Left ventricle myocardium superior (tissue), 1 donor: ENCODE results near the gene KAT5. TPM values are rescaled to one million over a fixed set of nuclear protein-coding genes. Genes with fewer than 3 reads are reported as not detected.
"Not testable (repeated sequence)": the region's sequence is repeated elsewhere in the genome, so short reads cannot be mapped to it uniquely, and the experiment has no call there.

Experiments used
- ATAC-seq: fragments of 200-7000 bp; cut with Tn5 transposase; one replicate; pipeline ENCODE4 v1.9.1; 2020; ENCODE audit warnings: mild to moderate bottlenecking, moderate library complexity
- DNase-seq: peaks from one replicate; pipeline ENCODE4 v3.0.0-alpha.2; 2020
- intact Hi-C: fragments of 100-400 bp; cut with micrococcal nuclease; formaldehyde crosslinking; loops from one replicate; pipeline ENCODE4 v1.11.0; 2022
- total RNA-seq: library from RNA; stranded (reverse); fragmentation: NEBNext Ultra II Directional; extraction: Animal tissue kit (Norgen Biotek cat#: 25700); gene quantifications from one replicate; pipeline ENCODE4 v1.2.1, GENCODE V29; 2021
- donor health status: DM: no; HTN: yes; CAD: no; lungs with severe emphysema.

The KAT5 gene
- total RNA-seq, 1 donor from 2014 or later, result 50.1 TPM

DNA sequence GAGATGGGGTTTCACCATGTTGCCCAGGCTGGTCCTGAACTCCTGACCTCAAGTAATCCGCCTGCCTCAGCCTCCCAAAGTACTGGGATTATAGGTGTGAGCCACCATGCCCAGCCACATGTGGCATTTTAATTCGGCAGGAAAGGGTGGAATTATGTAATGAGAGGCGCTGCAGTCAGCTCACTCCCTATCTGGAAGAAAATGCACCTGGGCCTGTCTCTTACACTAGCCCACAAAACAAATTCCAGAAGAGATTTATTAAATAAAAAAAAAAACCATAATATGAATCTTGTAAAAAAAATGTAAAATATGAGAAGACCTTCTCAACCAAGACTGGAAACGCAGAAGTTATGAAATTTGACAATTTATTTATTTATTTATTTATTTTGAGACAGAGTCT is 8.2 kb upstream of the KAT5 start:
- ATAC-seq (no peak), DNase-seq (no peak)
- intact Hi-C loops, result loop anchor here (10.0 kb wide), 1 partner anchor 121 kb away; no protein-coding TSS in a partner anchor

DNA sequence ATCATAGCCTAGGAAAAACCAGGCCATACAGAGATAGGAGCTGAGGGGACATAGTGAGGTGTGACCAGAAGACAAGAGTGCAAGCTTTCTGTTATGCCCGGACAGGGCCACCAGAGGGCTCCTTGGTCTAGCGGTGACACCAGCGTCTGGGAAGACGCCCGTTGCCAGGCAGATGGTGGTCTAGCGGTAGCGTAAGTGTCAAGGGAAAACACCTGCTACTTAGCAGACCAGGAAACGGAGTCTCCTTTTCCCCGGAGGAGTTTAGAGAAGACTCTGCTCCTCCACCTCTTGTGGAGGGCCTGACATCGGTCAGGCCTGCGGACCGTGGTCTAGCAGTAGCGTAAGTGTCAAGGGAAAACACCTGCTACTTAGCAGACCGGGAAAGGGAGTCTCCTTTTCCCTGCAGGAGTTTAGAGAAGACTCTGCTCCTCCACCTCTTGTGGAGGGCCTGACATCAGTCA is 5.7 kb upstream of the KAT5 start:
- intact Hi-C loops, result loop anchor here (10.0 kb wide), 1 partner anchor 118 kb away; no protein-coding TSS in a partner anchor
- DNase-seq, result peak; percentile 86
- ATAC-seq, result not testable (repeated sequence)

DNA sequence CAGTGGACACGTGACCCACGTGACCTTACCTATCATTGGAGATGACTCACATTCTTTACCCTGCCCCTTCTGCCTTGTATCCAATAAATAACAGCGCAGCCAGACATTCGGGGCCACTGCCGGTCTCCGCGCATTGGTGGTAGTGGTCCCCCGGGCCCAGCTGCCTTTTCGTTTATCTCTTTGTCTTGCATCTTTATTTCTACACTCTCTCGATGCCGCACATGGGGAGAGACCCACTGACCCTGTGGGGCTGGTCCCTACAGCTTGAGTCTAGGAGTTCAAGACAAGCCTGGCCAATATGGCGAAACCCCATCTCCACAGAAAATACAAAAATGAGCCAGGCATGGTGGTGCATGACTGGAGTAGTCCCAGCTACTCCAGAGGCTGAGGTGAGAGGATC is 5.0 kb upstream of the KAT5 start:
- ATAC-seq, DNase-seq: not testable (repeated sequence)
- intact Hi-C loops, result loop anchor here (10.0 kb wide), 1 partner anchor 118 kb away; no protein-coding TSS in a partner anchor

DNA sequence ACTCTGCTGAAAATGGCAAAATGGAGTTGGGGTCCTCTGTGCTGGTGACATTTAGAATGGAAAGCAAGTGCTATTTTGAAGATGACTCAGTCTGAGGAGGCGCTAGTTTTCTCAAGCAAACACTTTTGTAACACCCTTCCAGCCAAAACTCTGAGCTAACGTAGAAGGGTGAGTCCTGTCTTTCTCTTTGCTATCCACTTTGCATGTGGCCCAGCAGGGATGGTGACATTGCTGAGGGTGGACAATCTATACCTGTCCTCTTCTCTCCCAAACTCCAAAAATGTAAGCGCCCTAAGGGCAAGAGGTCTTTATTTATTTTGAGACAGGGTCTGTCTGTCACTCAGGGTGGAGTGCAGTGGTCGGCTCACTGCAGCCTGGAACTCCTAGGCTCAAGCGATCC is 3.6 kb upstream of the KAT5 start:
- ATAC-seq, result no peak
- intact Hi-C loops, result loop anchor here (10.0 kb wide), 1 partner anchor 116 kb away; no protein-coding TSS in a partner anchor
- DNase-seq, result no peak

DNA sequence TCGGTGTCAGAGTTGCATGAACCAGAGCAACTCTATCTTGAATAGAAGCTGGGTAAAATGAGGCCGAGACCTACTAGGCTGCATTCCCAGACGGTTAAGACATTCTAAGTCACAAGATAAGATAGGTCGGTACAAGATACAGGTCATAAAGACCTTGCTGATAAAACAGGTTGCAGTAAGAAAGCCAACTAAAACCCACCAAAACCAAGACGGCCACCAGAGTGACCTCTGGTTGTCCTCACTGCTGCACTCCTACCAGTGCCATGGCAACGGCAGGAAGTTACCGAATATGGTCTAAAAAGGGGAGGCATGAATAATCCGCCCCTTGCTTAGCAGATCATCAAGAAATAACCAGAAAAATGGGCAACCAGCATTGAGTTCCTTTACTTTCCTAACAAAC is 2.4 kb upstream of the KAT5 start:
- intact Hi-C loops, result loop anchor here (10.0 kb wide), 1 partner anchor 115 kb away; no protein-coding TSS in a partner anchor
- ATAC-seq (no peak), DNase-seq (no peak)

DNA sequence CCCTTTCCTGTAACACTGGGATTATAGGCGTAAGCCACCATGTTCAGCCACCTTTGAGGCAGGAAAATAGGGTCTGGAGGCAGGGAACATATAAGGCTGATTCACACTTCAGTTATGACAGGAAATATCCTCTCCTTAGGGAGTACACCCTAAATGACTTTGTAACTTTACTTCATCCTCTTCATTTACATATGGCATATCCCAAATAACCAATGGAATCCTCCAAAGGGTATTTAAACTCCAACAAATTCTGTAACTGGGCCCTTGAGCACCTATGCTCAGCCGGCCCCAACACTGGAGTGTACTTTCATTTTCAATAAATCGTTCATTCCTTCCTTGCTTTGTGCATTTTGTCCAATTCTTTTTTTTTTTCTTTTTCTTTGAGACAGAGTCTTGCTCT is 1.6 kb upstream of the KAT5 start:
- no peak for ATAC-seq
- intact Hi-C loops, result no loop called here
- DNase-seq, result no peak

DNA sequence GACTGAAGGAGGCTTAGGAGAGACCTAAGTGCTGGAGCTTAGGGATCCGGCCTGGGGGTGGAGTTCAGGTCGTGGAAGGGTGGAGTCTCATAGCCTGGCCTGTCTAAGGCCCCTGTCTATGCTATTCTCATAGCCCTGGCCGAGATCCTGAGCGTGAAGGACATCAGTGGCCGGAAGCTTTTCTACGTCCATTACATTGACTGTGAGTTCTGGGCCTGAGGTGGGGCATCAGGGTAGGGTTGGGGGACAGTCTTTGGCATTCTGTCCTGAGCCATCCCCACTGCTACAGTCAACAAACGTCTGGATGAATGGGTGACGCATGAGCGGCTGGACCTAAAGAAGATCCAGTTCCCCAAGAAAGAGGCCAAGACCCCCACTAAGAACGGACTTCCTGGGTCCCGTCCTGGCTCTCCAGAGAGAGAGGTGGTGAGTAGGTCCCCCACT is 603 bp downstream of the KAT5 start:
- intact Hi-C loops, result no loop called here
- no peak for ATAC-seq
- DNase-seq, result no peak

DNA sequence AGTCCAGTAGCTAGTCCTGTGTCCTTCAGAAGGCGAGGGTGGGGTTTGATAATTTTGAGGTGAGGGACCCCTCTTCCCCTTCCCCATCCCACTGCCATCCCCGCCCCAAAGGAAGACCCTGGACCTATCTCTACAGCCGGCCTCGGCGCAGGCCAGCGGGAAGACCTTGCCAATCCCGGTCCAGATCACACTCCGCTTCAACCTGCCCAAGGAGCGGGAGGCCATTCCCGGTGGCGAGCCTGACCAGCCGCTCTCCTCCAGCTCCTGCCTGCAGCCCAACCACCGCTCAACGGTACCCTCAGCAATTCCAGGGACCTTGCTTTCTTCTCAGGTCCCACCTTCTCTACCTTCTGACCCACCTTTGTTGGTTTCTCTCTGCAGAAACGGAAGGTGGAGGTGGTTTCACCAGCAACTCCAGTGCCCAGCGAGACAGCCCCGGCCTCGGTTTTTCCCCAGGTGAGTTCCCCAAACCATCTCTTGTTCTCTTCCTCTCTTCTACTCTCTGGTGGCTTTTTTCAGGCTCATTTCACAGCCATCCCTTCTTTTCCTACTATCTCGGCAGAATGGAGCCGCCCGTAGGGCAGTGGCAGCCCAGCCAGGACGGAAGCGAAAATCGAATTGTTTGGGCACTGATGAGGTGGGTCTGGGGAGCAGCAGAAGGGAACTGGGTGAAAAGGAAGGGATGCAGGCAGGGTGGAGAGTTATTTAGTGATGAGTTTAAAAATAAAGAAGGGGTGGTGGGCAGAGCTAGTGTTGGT is 1.3 kb downstream of the KAT5 start:
- ATAC-seq, result no peak
- intact Hi-C loops, result no loop called here
- no peak for DNase-seq

DNA sequence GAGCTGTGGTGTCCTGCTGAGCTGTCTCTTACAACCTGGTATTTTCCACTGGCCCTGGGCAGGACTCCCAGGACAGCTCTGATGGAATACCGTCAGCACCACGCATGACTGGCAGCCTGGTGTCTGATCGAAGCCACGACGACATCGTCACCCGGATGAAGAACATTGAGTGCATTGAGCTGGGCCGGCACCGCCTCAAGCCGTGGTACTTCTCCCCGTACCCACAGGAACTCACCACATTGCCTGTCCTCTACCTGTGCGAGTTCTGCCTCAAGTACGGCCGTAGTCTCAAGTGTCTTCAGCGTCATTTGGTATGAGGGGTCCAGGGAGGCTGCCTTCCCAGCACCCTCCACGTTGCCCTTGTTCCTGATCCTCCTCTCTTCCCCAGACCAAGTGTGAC is 2.4 kb downstream of the KAT5 start:
- intact Hi-C loops, result no loop called here
- ATAC-seq (no peak), DNase-seq (no peak)

DNA sequence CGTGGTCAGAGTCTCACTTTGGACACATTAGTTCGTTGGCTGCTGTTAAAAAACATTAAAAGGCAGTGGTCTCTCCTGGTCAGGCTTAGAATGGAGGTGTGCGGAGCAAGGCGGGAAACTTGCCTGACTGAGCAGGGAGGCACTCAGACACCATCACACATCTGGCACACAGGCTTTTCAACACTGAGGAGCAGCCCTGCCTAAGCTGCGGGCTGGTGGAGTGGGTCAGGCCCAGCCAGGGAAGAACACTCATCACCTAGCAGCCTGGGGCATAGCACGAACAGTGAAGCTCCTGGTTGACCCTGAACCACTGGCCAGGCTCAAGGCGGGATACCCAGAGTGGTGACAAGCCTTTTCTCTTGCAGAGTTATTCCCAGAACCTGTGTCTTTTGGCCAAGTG is 4.2 kb downstream of the KAT5 start:
- intact Hi-C loops, result no loop called here

DNA sequence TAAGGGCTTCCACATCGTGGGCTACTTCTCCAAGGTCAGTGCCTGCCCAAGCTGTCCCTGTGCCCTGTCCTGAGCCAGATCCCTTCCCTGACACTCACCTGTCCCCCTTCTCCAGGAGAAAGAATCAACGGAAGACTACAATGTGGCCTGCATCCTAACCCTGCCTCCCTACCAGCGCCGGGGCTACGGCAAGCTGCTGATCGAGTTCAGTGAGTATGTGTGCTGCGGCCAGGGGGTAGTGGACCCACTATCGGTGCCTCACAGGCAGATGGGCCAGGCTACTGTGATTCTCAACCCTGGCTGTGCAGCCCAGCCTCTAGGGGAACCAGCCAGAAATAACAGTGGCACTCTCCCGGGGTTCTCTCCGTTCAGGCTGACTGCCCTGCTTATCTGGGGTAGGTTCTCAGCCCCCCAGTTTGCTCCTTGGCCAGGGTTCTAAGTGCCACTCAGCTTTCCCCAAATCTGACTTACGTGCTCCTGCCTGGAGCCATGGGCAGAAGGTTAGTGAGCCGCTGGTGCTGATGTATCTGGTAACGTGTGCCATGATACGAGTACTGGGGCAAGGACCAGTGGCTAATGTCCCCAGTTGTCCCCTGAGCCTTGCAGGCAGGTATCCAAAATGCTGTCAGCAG is 4.8 kb downstream of the KAT5 start:
- DNase-seq (no peak), ATAC-seq (no peak)
- intact Hi-C loops, result no loop called here

More for the DNA sequence above, 4.2 kb downstream of the KAT5 start:
- DNase-seq (no peak), ATAC-seq (no peak)

DNA sequence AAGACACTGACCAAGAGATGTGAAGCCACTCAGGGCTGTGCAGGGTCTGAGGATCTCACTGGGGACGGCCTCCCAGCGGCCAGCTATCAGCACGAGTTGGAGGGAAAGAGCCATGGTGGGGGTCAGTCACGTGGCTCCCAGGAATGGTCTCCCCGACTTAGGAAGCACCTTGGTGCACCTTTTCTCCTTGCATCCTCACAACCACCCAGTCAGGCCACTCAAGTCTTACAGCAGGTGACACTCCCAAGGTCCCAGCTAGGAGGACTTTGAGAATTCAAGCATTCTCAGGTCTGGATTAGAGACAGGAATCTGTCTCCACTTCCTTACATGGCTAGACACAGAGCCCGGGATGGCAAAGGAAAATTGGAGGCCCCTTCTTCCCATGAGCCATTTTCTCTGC is 5.9 kb downstream of the KAT5 start:
- DNase-seq, result no peak
- intact Hi-C loops, result no loop called here
- ATAC-seq, result no peak

DNA sequence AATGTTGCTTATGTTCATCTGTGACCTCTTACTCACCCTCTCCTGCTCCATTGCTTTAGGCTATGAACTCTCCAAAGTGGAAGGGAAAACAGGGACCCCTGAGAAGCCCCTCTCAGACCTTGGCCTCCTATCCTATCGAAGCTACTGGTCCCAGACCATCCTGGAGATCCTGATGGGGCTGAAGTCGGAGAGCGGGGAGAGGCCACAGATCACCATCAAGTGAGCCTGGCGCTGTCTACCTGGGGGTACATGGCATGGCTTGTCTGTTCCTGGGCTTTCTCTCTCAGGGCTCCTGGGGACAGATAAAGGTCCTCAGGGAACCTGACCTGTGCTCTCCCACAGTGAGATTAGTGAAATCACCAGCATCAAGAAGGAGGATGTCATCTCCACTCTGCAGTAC is 6.5 kb downstream of the KAT5 start:
- intact Hi-C loops, result no loop called here
- DNase-seq (no peak), ATAC-seq (no peak)

DNA sequence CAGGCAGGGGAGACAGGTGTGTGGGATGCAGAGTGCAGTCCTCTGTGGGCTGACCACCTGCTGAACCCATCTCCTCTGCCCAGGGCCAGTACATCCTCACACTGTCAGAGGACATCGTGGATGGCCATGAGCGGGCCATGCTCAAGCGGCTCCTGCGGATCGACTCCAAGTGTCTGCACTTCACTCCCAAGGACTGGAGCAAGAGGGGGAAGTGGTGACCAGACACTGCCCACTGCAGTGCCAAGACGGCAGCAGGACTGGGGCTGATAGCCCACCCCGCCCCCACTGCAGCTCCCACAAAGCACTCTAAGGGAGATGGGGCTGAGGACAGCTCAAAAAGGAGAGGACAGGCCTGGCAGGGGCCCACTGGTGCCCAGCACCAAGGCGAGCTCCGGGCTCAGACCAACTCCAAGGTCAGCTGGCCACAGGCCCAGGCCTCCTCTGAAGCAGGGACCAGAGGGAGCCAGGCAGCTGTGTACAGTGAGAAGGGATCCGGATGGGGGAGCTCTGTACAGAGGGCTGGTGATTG is 7.0 kb downstream of the KAT5 start:
- intact Hi-C loops, result no loop called here
- ATAC-seq, result peak; percentile 24
- peak; percentile 65 for DNase-seq

DNA sequence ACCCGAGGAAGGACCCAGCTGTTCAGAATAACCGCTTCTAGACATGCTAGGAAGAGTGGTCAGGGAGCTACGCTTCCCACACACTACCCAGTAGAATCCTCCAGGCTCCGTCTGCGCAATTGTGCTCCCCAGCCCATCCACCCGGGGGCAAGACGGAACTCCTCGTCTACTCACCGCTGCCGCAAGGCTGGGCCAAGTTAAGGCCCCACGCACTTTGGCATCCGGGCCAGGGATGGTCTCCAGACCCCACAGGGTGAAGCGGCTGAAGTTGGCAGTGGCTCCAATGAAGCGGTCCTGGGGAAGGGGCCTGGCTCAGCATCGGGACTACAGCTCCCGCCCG is 7.8 kb downstream of the KAT5 start:
- peak; percentile 41 for DNase-seq

DNA sequence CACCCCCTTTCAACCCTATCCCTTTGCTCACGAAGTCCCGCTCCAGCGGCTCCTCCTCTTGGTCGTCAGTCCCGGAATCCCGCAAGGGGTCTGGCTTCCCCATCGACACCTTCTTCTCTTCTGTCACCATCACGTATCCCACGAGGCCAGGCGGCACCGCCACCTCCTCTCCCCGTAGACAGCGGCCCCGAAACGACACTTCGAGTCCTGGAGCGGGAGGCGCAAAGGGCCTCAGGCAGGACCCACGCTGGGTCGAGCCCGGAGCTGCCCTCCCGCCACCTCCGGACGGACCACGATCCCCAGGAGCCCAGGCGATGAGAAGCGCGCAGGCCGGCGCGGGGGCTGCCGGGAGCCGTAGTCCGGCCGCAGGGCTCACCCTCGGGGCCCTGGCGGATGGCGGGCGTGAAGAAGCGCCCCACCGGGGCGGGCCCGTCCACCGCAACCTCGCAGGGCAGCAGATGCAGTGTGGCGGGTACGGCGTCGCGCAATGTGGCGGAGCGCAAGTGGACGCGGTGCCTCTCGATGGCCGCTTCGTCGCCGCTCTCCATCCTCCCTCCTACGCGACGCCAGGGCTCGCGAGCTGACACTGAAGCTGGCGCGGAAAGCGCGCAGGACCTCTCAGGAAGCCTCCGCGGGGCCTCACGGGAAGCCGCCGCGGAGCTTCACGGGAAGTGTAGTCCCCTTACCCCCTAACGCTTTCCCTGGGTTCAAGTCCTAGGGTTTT is 8.3 kb downstream of the KAT5 start, which contains the start of gene RNASEH2C:
TSS of gene RNASEH2C (minus strand) at position 588 of the 724 bp plus-strand sequence. CDS start at position 548, 40 bp downstream.
- DNase-seq, result peak; percentile 92
- intact Hi-C loops, result no loop called here
- ATAC-seq, result peak; percentile 97

More for the DNA sequence above, 7.8 kb downstream of the KAT5 start:
- intact Hi-C loops, result no loop called here
- ATAC-seq, result peak; percentile 10

DNA sequence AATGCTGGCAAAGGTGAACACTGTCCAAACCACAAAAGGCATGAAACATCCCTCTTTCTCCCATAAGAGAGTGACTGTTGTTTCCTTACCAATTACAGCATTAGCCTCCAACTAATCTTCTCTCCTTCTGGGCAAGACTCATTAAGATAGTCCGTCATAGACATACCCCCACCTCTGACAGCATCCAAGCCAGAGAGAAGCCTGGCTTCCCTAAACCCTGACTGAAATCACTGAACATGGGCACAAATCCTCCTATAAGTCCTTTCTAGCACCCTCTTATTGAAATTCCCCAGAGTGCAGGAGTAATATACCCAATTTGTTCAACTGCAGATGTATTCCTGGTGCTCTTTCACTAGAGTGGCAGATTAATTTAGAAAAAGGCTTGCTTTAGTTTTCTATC is 10.2 kb downstream of the KAT5 start:
- ATAC-seq (no peak), DNase-seq (no peak)
- intact Hi-C loops, result no loop called here

DNA sequence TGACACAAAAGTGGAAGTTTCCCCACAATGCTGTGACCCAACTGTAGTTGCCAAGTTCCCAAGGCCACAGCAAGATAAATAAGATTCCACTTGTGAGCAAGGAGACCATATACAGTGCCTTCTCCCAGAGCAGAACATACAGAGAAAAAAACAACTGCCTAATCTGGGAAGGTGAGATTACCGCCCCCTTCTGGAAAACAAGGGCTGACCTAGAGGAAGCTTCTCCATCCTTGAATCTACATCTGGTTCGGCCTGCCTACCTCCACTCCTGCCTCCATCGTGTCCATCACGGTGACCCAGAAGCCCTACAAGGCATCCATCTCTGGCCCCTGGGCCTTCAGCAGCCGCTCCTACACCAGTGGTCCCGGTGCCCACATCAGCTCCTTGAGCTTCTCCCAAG is 14.6 kb downstream of the KAT5 start:
- intact Hi-C loops, result no loop called here
- DNase-seq (no peak), ATAC-seq (no peak)

DNA sequence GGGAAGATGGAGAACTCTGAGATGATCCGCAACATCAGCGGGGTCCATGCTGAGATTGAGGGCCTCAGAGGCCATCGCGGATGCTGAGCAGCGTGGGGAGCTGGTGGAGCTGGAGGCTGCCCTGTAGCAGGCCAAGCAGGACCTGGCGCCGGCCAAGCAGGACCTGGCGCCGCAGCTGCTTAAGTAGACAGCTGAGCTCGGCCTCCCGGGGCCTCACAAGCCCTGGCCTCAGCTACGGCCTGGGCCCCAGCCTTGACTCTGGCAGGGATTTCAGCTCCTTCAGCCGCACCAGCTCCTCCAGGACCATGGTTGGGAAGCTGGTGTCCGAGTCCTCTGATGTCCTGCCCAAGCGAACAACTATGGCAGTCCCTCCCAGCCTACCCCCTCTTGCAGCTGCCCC is 15.8 kb downstream of the KAT5 start:
- DNase-seq (no peak), ATAC-seq (no peak)
- intact Hi-C loops, result no loop called here

DNA sequence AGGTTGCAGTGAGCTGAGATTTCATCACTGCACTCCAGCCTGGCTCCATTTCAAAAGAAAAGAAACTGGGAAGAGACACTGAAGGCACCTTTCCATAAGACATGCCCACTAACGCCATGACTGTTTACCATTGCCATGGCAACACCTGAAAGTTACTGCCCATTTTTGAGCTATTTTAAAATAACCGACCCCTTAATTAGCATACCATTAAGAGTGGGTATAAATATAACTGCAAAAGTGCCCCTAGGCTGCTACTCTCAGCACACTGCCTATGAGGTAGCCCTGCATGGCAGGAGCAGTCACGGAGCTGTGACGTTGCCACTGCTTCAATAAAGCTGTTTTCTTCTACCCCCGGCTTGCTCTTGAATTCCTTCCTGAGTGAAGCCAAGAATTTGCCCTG is 18.4 kb downstream of the KAT5 start:
- intact Hi-C loops, result no loop called here
- DNase-seq (no peak), ATAC-seq (no peak)
